ENCODE results near the gene MSH6. TPM values are rescaled to one million over a fixed set of nuclear protein-coding genes. Genes with fewer than 3 reads are reported as not detected.
A peak's percentile ranks its signal among the peaks of the same experiment; 100 is the strongest.

Gene MSH6
- polyA plus RNA-seq, 1 donor from 2014 or later, result 60.3 TPM

DNA sequence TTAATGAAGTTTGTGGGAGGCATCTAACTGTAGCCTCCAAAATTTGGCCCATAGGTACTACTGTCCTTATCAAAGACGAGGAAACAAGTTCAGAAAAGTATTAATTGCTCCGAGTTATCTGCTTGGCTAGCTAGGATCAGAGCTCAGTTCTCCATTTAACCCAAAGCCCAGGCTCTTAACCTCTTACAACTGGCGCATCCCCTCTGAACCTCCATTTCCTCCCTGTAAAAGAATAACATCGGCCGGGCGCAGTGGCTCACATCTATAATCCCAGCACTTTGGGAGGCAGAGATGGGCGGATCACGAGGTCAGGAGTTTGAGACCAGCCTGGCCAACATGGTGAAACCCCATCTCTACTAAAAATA, 3.5 kb upstream of the MSH6 start:
- H4K20me1 ChIP-seq (ENCODE audit: insufficient read depth), result no peaks in the 10 kb centered on the region
- TF ChIP-seq TAF1 (IDR thresholded peaks at IDR 0.05; ENCODE audit: low read depth) (no peak), EZH2 (IDR thresholded peaks at IDR 0.05; ENCODE audit: borderline replicate concordance, insufficient read depth, low read length, poor library complexity, severe bottlenecking) (no peak), SMC3 (conservative IDR thresholded peaks at IDR 0.05; ENCODE audit: poor library complexity) (no peak)
- H2AFZ ChIP-seq (ENCODE audit: low read depth, low read length), result no peak overlapping the region
- no peaks in the 10 kb centered on the region for H3K36me3 ChIP-seq (ENCODE audit: insufficient read depth, low read length)
- H3K27ac ChIP-seq (ENCODE audit: low read length), result no peak overlapping the region
- H3K4me2 ChIP-seq (ENCODE audit: low read length), result no peak overlapping the region
- no peaks in the 10 kb centered on the region for H3K9me2 ChIP-seq (ENCODE audit: insufficient read depth, low read length)
- H3F3A ChIP-seq (ENCODE audit: insufficient read depth, low read length, poor library complexity, severe bottlenecking), result no peaks in the 10 kb centered on the region
- no peaks in the 10 kb centered on the region for H3K27me3 ChIP-seq (ENCODE audit: insufficient read depth, low read depth, low read length)
- H3K79me2 ChIP-seq (replicated peaks; ENCODE audit: insufficient read depth, low read length), result peaks cover 3% of the 10 kb centered on the region
- no peaks in the 10 kb centered on the region for H3K9me3 ChIP-seq (ENCODE audit: low read length)
- H3K9ac ChIP-seq (ENCODE audit: low read length), result no peak overlapping the region
- H3K4me3 ChIP-seq (ENCODE audit: low read length), result no peak overlapping the region

DNA sequence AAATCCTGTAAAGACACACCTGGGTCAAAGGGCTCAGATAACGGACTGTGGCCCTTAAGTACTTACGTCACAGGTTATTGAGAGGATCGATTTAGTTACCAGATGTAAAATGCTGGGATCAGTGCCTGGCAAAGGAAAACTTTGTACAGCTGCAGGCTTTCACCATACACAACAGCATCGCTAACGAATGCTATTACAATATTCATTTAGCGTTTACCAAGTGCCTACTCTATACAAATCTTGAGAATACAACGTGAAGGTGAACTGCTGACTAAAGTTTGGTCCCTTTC, 619 bp upstream of the MSH6 start:
- TF ChIP-seq, protein P1, sequence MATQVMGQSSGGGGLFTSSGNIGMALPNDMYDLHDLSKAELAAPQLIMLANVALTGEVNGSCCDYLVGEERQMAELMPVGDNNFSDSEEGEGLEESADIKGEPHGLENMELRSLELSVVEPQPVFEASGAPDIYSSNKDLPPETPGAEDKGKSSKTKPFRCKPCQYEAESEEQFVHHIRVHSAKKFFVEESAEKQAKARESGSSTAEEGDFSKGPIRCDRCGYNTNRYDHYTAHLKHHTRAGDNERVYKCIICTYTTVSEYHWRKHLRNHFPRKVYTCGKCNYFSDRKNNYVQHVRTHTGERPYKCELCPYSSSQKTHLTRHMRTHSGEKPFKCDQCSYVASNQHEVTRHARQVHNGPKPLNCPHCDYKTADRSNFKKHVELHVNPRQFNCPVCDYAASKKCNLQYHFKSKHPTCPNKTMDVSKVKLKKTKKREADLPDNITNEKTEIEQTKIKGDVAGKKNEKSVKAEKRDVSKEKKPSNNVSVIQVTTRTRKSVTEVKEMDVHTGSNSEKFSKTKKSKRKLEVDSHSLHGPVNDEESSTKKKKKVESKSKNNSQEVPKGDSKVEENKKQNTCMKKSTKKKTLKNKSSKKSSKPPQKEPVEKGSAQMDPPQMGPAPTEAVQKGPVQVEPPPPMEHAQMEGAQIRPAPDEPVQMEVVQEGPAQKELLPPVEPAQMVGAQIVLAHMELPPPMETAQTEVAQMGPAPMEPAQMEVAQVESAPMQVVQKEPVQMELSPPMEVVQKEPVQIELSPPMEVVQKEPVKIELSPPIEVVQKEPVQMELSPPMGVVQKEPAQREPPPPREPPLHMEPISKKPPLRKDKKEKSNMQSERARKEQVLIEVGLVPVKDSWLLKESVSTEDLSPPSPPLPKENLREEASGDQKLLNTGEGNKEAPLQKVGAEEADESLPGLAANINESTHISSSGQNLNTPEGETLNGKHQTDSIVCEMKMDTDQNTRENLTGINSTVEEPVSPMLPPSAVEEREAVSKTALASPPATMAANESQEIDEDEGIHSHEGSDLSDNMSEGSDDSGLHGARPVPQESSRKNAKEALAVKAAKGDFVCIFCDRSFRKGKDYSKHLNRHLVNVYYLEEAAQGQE (IDR thresholded peaks at IDR 0.05; ENCODE audit: borderline replicate concordance), result no peak
- Histone ChIP-seq H3K36me3 (ENCODE audit: insufficient read depth, low read length) (no peaks in the 10 kb centered on the region), H3K4me2 (ENCODE audit: low read length) (peak overlapping the region; percentile 49), H2AFZ (ENCODE audit: low read depth, low read length) (peak overlapping the region; percentile 92), H3K9me3 (ENCODE audit: low read length) (no peaks in the 10 kb centered on the region), H3K79me2 (replicated peaks; ENCODE audit: insufficient read depth, low read length) (peaks cover 33% of the 10 kb centered on the region), H3K27ac (ENCODE audit: low read length) (peak overlapping the region; percentile 62), H3F3A (ENCODE audit: insufficient read depth, low read length, poor library complexity, severe bottlenecking) (no peaks in the 10 kb centered on the region), H3K4me3 (ENCODE audit: low read length) (peak overlapping the region; percentile 88), H3K9ac (ENCODE audit: low read length) (peak overlapping the region; percentile 93), H4K20me1 (ENCODE audit: insufficient read depth) (no peaks in the 10 kb centered on the region), H3K9me2 (ENCODE audit: insufficient read depth, low read length) (no peaks in the 10 kb centered on the region), H3K27me3 (ENCODE audit: insufficient read depth, low read depth, low read length) (no peaks in the 10 kb centered on the region)

DNA sequence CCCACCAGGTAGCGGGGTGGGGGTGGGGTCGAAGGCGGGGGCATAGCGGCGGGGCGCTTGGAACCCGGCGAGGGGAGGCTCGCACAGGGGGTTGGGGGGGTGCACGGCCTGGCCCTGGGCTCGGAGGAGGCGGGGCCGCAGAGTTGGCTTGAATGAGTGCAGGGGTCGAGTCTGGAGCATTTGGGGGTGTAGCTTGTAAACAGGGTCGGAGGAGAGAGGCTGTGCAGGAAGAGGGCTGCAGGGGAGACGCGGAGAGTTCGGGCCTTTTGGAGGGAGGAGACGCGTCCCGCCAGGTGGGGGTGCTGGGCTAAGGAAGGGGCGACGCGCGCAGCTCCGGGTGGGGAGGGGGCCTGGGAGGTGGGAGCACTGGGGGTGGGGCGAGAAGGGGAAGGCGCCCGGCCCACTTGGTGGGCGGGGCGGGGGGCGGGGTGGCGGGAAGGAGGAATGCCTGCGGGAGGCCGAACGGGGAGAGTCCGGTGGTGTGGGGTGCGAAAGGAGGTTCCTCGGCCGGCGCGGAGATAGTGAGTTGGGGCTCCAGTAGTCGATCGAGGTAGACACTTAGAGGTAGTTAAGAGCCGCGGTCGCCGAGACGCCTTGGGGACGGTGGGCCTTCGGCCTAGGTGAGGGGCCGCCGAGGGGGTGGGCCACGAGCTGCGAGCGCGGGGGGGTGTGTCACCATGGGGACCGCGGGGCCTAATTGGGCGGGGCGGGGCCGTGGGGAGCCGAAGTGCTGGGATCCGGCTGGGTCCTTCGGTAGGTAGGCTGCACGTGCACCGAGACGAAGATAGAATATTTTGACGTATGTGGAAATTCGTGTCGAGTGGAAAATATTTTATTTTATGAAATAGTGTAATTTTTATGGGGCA, 774 bp downstream of the MSH6 start:
- H3K9me2 ChIP-seq (ENCODE audit: insufficient read depth, low read length), result no peaks in the 10 kb centered on the region
- peak overlapping the region; percentile 80 for H3K4me2 ChIP-seq (ENCODE audit: low read length)
- TF ChIP-seq MXI1 (conservative IDR thresholded peaks at IDR 0.05; ENCODE audit: poor library complexity, severe bottlenecking), result peak; percentile 31
- no peak for TF ChIP-seq EP300 (conservative IDR thresholded peaks at IDR 0.05; ENCODE audit: poor library complexity, severe bottlenecking)
- no peaks in the 10 kb centered on the region for H3K36me3 ChIP-seq (ENCODE audit: insufficient read depth, low read length)
- no peaks in the 10 kb centered on the region for H3F3A ChIP-seq (ENCODE audit: insufficient read depth, low read length, poor library complexity, severe bottlenecking)
- no peaks in the 10 kb centered on the region for H4K20me1 ChIP-seq (ENCODE audit: insufficient read depth)
- H3K27me3 ChIP-seq (ENCODE audit: insufficient read depth, low read depth, low read length), result no peaks in the 10 kb centered on the region
- H3K27ac ChIP-seq (ENCODE audit: low read length), result peak overlapping the region; percentile 88
- H3K9me3 ChIP-seq (ENCODE audit: low read length), result no peaks in the 10 kb centered on the region
- peak overlapping the region; percentile 93 for H3K9ac ChIP-seq (ENCODE audit: low read length)
- H3K4me3 ChIP-seq (ENCODE audit: low read length), result peak overlapping the region; percentile 88
- peaks cover 41% of the 10 kb centered on the region for H3K79me2 ChIP-seq (replicated peaks; ENCODE audit: insufficient read depth, low read length)
- H2AFZ ChIP-seq (ENCODE audit: low read depth, low read length), result peak overlapping the region; percentile 76

Measured in neural cell (in vitro differentiated cells).